Loucy (cell line): ENCODE measurements around the gene WWTR1.

ENCODE experiments used
- CTCF ChIP-seq: fragments of 200-600 bp; sonication (generic); conservative IDR thresholded peaks from 2 replicates; pipeline ENCODE4 v1.5.1; 2014; ENCODE audit warnings: mild to moderate bottlenecking, antibody characterized with exemption, low read length
- EZH2phosphoT487 ChIP-seq: fragments of 200-600 bp; IDR thresholded peaks from 2 replicates; pipeline ENCODE4 v1.6.1; 2018; ENCODE audit warnings: antibody characterized with exemption, mild to moderate bottlenecking, moderate library complexity, borderline replicate concordance

GRCh38 chr3:149566292-149566975 lies 91.4 kb downstream of the WWTR1 start:
- no peak for TF ChIP-seq CTCF
- no peak for TF ChIP-seq EZH2phosphoT487
